ENCODE measurements around the gene GALNT10.

- TF ChIP-seq USF2 (CRISPR knock-in tag; IDR thresholded peaks at IDR 0.05) (no peak), CTCF (IDR thresholded peaks at IDR 0.05) (no peak), STAT6 (CRISPR knock-in tag; conservative IDR thresholded peaks at IDR 0.05; ENCODE audit: low read depth) (no peak), SP1 (CRISPR knock-in tag; conservative IDR thresholded peaks at IDR 0.05) (no peak), E2F4 (CRISPR knock-in tag; IDR thresholded peaks at IDR 0.05; ENCODE audit: borderline replicate concordance, low read depth) (no peak), ARID4B (CRISPR knock-in tag; IDR thresholded peaks at IDR 0.05; ENCODE audit: borderline replicate concordance) (no peak)
These were observed 107.5 kb downstream of the GALNT10 start for GRCh38 chr5:154298065-154298464.

Measured in WTC11 (cell line).